T-helper 2 cell (primary cell): Measurements from ENCODE around the gene CPSF3.

ENCODE experiments used
- DNase-seq, 5 experiments: peaks; one replicate each; pipeline versions ENCODE4 v3.0.0 to v3.0.0-alpha.2; 2012 to 2022

CPSF3 gene

GRCh38 chr2:9422321-9423099, 944 bp upstream of the CPSF3 start:
- peak in 3 of 5 experiments; percentile 12 to 77 (median 15) for DNase-seq

GRCh38 chr2:9423922-9424272, 443 bp downstream of the CPSF3 start:
- DNase-seq, result peak in 2 of 5 experiments; percentile 12 to 68

- no peak for DNase-seq
These were observed 1.2 kb downstream of the CPSF3 start for GRCh38 chr2:9424447-9425164.

- DNase-seq, result no peak
These were observed 5.6 kb downstream of the CPSF3 start for GRCh38 chr2:9428965-9429577.

- peak in 1 of 5 experiments; percentile 30 for DNase-seq
These were observed 7.2 kb downstream of the CPSF3 start for GRCh38 chr2:9430316-9431293.

- DNase-seq, result no peak
These were observed 11.0 kb downstream of the CPSF3 start for GRCh38 chr2:9434489-9434888.

GRCh38 chr2:9439536-9439935, 16.1 kb downstream of the CPSF3 start:
- DNase-seq, result no peak

- DNase-seq, result no peak
These were observed 16.7 kb downstream of the CPSF3 start for GRCh38 chr2:9440058-9440727.

GRCh38 chr2:9441556-9441955, 18.1 kb downstream of the CPSF3 start:
- no peak for DNase-seq

DNA sequence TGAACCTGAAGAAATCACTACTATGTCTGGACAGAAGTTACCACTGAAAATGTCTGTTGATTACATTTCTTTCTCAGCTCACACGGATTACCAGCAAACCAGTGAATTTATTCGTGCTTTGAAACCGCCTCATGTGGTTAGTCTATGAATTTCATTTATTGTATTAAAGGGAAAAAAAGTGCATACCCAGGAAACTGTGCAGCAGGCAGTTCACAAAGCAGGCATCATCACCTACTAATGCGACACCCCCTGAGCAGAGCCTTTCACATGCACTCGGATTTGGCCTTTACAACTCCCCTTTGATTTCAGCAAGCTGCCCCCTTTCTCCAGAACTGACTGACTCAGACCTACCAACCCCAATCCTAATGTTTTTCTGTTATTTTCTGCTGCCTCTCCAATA, 20.1 kb downstream of the CPSF3 start:
- peak in 1 of 5 experiments; percentile 74 for DNase-seq

DNA sequence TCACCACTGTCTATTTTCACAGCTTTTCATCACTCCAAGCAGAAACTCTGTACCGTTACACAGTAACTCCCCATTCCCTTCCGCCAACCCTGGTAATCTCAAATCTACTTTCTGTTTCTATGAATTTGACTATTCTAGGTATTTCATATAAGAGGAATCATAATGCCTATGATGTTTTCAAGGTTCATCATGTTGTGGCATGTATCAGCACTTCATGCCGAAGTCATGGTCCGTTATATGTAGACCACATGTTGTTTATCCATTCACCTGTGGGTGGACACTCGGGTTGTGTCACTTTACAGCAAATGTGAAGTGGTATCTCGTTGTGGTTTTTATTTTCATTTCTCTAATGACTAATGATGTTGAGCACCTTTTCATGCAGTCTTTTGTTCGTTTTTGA, 21.6 kb downstream of the CPSF3 start:
- peak in 1 of 5 experiments; percentile 70 for DNase-seq

GRCh38 chr2:9451231-9451630, 27.8 kb downstream of the CPSF3 start:
- DNase-seq, result no peak

GRCh38 chr2:9460441-9461017, 37.1 kb downstream of the CPSF3 start:
- DNase-seq, result no peak

- no peak for DNase-seq
These were observed 37.6 kb downstream of the CPSF3 start for GRCh38 chr2:9461079-9461478.

GRCh38 chr2:9462313-9462712, 38.9 kb downstream of the CPSF3 start:
- DNase-seq, result no peak

GRCh38 chr2:9462886-9463697, 39.6 kb downstream of the CPSF3 start:
- no peak for DNase-seq

DNA sequence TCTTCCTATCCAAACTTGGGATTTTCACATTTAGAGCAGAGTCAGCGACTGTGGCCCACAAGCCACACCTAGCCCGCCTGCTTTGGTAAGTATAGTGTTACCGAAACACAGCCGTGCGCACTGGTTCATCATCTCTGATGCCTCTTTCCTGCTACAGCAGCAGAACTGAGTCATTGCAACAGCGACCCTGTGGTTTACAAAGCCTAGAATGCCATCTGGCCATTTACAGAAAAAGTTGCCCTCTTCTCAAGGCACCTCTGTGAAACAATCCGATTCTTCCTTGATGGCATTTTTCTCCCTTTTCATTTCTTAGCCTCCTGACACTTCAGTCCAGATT, 40.2 kb downstream of the CPSF3 start:
- DNase-seq, result peak in 1 of 5 experiments; percentile 70

- no peak for DNase-seq
These were observed 41.7 kb downstream of the CPSF3 start for GRCh38 chr2:9465170-9465569.

DNA sequence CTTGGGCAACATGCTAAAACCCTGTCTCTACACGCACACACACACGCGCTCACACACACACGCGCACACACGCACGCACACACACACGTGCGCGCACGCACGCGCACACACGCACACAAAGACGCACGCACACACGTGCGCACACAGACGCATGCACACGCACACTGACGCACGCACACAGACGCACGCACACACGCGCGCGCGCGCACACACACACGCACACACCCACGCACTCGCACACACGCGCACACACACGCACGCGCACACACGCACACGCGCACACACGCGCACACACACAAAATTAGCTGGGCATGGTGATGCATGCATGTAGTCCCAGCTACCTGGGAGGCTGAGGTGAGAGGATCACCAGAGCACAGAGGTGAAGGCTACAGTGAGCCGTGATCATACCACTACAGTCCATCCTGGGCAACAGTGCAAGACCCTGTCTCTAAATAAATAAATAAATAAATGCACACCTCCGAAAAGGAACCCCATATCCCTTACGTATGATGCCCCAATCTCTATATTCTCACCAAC, 42.8 kb downstream of the CPSF3 start:
- DNase-seq, result peak in 1 of 5 experiments; percentile 16

GRCh38 chr2:9467687-9468086, 44.2 kb downstream of the CPSF3 start:
- no peak for DNase-seq

DNA sequence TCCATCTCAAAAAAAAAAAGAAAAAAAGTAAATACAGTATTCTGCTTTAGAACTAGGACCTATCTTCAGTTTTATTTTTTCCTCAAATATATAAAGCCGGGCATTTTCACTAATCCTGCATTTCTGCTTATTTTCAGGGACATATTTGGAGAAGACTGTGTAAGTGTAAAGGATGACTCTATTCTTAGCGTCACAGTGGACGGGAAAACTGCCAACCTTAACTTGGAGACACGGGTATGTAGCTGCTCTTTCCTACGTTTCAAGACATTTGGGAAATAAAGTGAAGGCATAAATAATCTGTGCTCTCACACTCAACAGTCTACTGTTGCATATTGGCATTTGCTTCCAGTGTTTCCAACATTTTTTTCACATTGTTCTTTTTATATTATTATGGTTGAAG, 47.8 kb downstream of the CPSF3 start:
- no peak for DNase-seq
